H9 (cell line): ENCODE data around the gene FAIM2. TPM values are rescaled to one million over a fixed set of nuclear protein-coding genes. Genes with fewer than 3 reads are reported as not detected.

Experiments
- DNase-seq: peaks from one replicate; pipeline ENCODE4 v3.0.0-alpha.2; 2017
- H2AFZ ChIP-seq: one replicate; pipeline ENCODE4 v1.6.1; 2013; ENCODE audit warnings: mild to moderate bottlenecking, low read length, control low read depth, moderate library complexity
- H2AK5ac ChIP-seq: 2 replicates; pipeline ENCODE4 v1.6.1; 2013; ENCODE audit warnings: low read length, control low read depth, mixed read lengths; ENCODE audit not compliant: insufficient read length
- H2BK120ac ChIP-seq: one replicate; pipeline ENCODE4 v1.6.1; 2013; ENCODE audit warnings: low read depth, mild to moderate bottlenecking, low read length, control low read depth, inconsistent platforms; ENCODE audit not compliant: poor library complexity, severe bottlenecking
- H2BK12ac ChIP-seq: 2 replicates; pipeline ENCODE4 v1.6.1; 2013; ENCODE audit warnings: low read length, control low read depth, mixed read lengths, low read depth; ENCODE audit not compliant: insufficient read length
- H2BK15ac ChIP-seq: 2 replicates; pipeline ENCODE4 v1.6.1; 2013; ENCODE audit warnings: low read depth, low read length, control low read depth
- H2BK20ac ChIP-seq: one replicate; pipeline ENCODE4 v1.6.1; 2013; ENCODE audit warnings: low read depth, mild to moderate bottlenecking, low read length, control low read depth, inconsistent platforms; ENCODE audit not compliant: poor library complexity, severe bottlenecking
- H2BK5ac ChIP-seq: 2 replicates; pipeline ENCODE4 v1.6.1; 2013; ENCODE audit warnings: low read length, control low read depth, mixed read lengths; ENCODE audit not compliant: insufficient read length
- H3K14ac ChIP-seq: 2 replicates; pipeline ENCODE4 v1.6.1; 2013; ENCODE audit warnings: low read length, control low read depth; ENCODE audit not compliant: insufficient read depth
- H3K18ac ChIP-seq: 2 replicates; pipeline ENCODE4 v1.6.1; 2013; ENCODE audit warnings: low read depth, mild to moderate bottlenecking, mixed read lengths, low read length, control low read depth; ENCODE audit not compliant: insufficient read length
- H3K23ac ChIP-seq: 2 replicates; pipeline ENCODE4 v1.6.1; 2013; ENCODE audit warnings: low read length, control low read depth, mixed read lengths, low read depth; ENCODE audit not compliant: insufficient read length
- H3K23me2 ChIP-seq: 2 replicates; pipeline ENCODE4 v1.6.1; 2013; ENCODE audit warnings: low read depth, mild to moderate bottlenecking, mixed read lengths, low read length, control low read depth; ENCODE audit not compliant: insufficient read length, poor library complexity, severe bottlenecking
- H3K27ac ChIP-seq: 2 replicates; pipeline ENCODE4 v1.5.1; 2013; ENCODE audit warnings: low read length, control low read depth, mixed read lengths, low read depth; ENCODE audit not compliant: insufficient read length
- H3K27me3 ChIP-seq: 2 replicates; pipeline ENCODE4 v1.6.1; 2013; ENCODE audit warnings: low read length, control low read depth, inconsistent platforms; ENCODE audit not compliant: insufficient read depth
- H3K4ac ChIP-seq: 2 replicates; pipeline ENCODE4 v1.6.1; 2013; ENCODE audit warnings: low read depth, mild to moderate bottlenecking, control low read depth, inconsistent platforms, low read length, moderate library complexity
- H3K4me1 ChIP-seq: 2 replicates; pipeline ENCODE4 v1.6.1; 2013; ENCODE audit warnings: low read length, control low read depth, inconsistent platforms; ENCODE audit not compliant: insufficient read depth
- H3K4me2 ChIP-seq: 2 replicates; pipeline ENCODE4 v1.6.1; 2013; ENCODE audit warnings: low read length, control low read depth, mixed read lengths; ENCODE audit not compliant: insufficient read length, insufficient read depth
- H3K56ac ChIP-seq: 2 replicates; pipeline ENCODE4 v1.6.1; 2013; ENCODE audit warnings: low read depth, mild to moderate bottlenecking, mixed read lengths, low read length, control low read depth; ENCODE audit not compliant: insufficient read length
- H3K79me1 ChIP-seq: 2 replicates; pipeline ENCODE4 v1.6.1; 2013; ENCODE audit warnings: low read depth, mild to moderate bottlenecking, moderate library complexity, low read length, control low read depth, inconsistent platforms; ENCODE audit not compliant: insufficient read depth, poor library complexity, severe bottlenecking
- H3K79me2 ChIP-seq: 2 replicates; pipeline ENCODE4 v1.6.1; 2013; ENCODE audit warnings: low read length, control low read depth, inconsistent platforms; ENCODE audit not compliant: insufficient read depth
- H3K9ac ChIP-seq: 2 replicates; pipeline ENCODE4 v1.6.1; 2013; ENCODE audit warnings: low read length, control low read depth, mixed read lengths; ENCODE audit not compliant: insufficient read length; ENCODE audit errors: extremely low read depth
- H3K9me3 ChIP-seq: one replicate; pipeline ENCODE4 v1.6.1; 2013; ENCODE audit warnings: low read depth, low read length, inconsistent platforms; ENCODE audit not compliant: control insufficient read depth
- H3T11ph ChIP-seq: one replicate; pipeline ENCODE4 v1.6.1; 2013; ENCODE audit warnings: mild to moderate bottlenecking, low read length, control low read depth, inconsistent platforms
- H4K20me1 ChIP-seq: one replicate; pipeline ENCODE4 v1.6.1; 2013; ENCODE audit not compliant: control insufficient read depth, insufficient read length, insufficient read depth
- H4K5ac ChIP-seq: 2 replicates; pipeline ENCODE4 v1.6.1; 2013; ENCODE audit warnings: low read depth, mild to moderate bottlenecking, mixed read lengths, low read length, control low read depth; ENCODE audit not compliant: insufficient read length
- H4K8ac ChIP-seq: replicated peaks from 2 replicates; pipeline ENCODE4 v1.6.1; 2013; ENCODE audit warnings: low read length, control low read depth, mixed read lengths, low read depth; ENCODE audit not compliant: insufficient read length
- H4K91ac ChIP-seq: 2 replicates; pipeline ENCODE4 v1.6.1; 2013; ENCODE audit warnings: low read depth, mild to moderate bottlenecking, moderate library complexity, mixed read lengths, low read length, control low read depth; ENCODE audit not compliant: insufficient read length
- H3K27ac Mint-ChIP-seq, 3 experiments: 2 replicates in 2 of 3; 3 replicates in 1 of 3; pipeline ENCODE4 v1.8.0; 2020 to 2021; ENCODE audit warnings: mixed read lengths in 3 of 3, mild to moderate bottlenecking in 1 of 3, moderate library complexity in 1 of 3
- H3K27me3 Mint-ChIP-seq: 2 replicates; pipeline ENCODE4 v1.8.0; 2021; ENCODE audit warnings: low read depth, mild to moderate bottlenecking, moderate library complexity, mixed read lengths
- H3K36me3 Mint-ChIP-seq, 3 experiments: 2 replicates in 2 of 3; 3 replicates in 1 of 3; pipeline ENCODE4 v1.8.0; 2020 to 2021; ENCODE audit warnings: low read depth in 3 of 3, mixed read lengths in 3 of 3; ENCODE audit not compliant: insufficient read depth in 1 of 3
- H3K4me1 Mint-ChIP-seq, 2 experiments: 2 replicates each; pipeline ENCODE4 v1.8.0; 2020; ENCODE audit warnings: mixed read lengths in 2 of 2
- H3K4me3 Mint-ChIP-seq, 2 experiments: 2 replicates in 1 of 2; 3 replicates in 1 of 2; pipeline ENCODE4 v1.8.0; 2020 to 2021; ENCODE audit warnings: mild to moderate bottlenecking in 2 of 2, mixed read lengths in 2 of 2, moderate library complexity in 1 of 2
- H3K9me3 Mint-ChIP-seq, 2 experiments: 2 replicates in 1 of 2; 3 replicates in 1 of 2; pipeline ENCODE4 v1.8.0; 2020; ENCODE audit warnings: mild to moderate bottlenecking in 2 of 2, mixed read lengths in 2 of 2, moderate library complexity in 1 of 2
- CTCF ChIP-seq: fragments of 200-600 bp; sonication (generic); conservative IDR thresholded peaks from 3 replicates; pipeline ENCODE4 v1.8.0; 2021; ENCODE audit warnings: antibody characterized with exemption, mild to moderate bottlenecking
- WGBS: extraction: QIAGEN DNeasy Blood & Tissue Kit; methylation state at CpG from one replicate; pipeline ENCODE4 v1.1.7; 2013; ENCODE audit warnings: missing lambda C conversion rate, low lambda C conversion rate, mixed read lengths; ENCODE audit not compliant: insufficient read length; ENCODE audit errors: extremely low coverage; 5-methylcytosine and 5-hydroxymethylcytosine counted together
- total RNA-seq: library from RNA; stranded (reverse); gene quantifications from 2 replicates; pipeline ENCODE4 v1.2.1, GENCODE V29; 2021

FAIM2 gene
- total RNA-seq, 1 experiment from 2014 or later, result 0.42 TPM

GRCh38 chr12:49944718-49945117, 41.0 kb upstream of the FAIM2 start:
- no CpG with 5 or more reads among the region's 3 CpGs for WGBS
- H3K23me2 ChIP-seq, result peaks cover 5% of the 10 kb centered on the region
- no peak overlapping the region for H2AK5ac ChIP-seq
- TF ChIP-seq CTCF, result no peak
- no peaks in the 10 kb centered on the region for H3K9me3 ChIP-seq
- H4K20me1 ChIP-seq, result no peaks in the 10 kb centered on the region
- H3K79me2 ChIP-seq, result no peaks in the 10 kb centered on the region
- H3K27me3 ChIP-seq, result no peaks in the 10 kb centered on the region
- H4K5ac ChIP-seq, result no peak overlapping the region
- H2BK5ac ChIP-seq, result no peak overlapping the region
- no peak overlapping the region for H4K91ac ChIP-seq
- Mint-ChIP-seq H3K9me3 (no peaks in the 10 kb centered on the region), H3K27me3 (peaks cover 27% of the 10 kb centered on the region), H3K4me1 (peaks cover 41 to 60% of the 10 kb centered on the region in 2 experiments), H3K27ac (no peak overlapping the region), H3K36me3 (no peaks in the 10 kb centered on the region), H3K4me3 (no peak overlapping the region)
- no peaks in the 10 kb centered on the region for H3K79me1 ChIP-seq
- DNase-seq, result no peak
- no peak overlapping the region for H2AFZ ChIP-seq
- no peak overlapping the region for H3K23ac ChIP-seq
- H4K8ac ChIP-seq, result no peak overlapping the region
- no peak overlapping the region for H3T11ph ChIP-seq
- H3K4me2 ChIP-seq, result no peak overlapping the region
- no peak overlapping the region for H3K18ac ChIP-seq
- H3K27ac ChIP-seq, result no peak overlapping the region
- H3K9ac ChIP-seq, result no peak overlapping the region
- H3K4me1 ChIP-seq, result no peaks in the 10 kb centered on the region; the same call in 1 of the 2 replicates
- H3K14ac ChIP-seq, result no peak overlapping the region
- H3K56ac ChIP-seq, result no peak overlapping the region
- H3K4ac ChIP-seq, result no peak overlapping the region
- H2BK20ac ChIP-seq, result no peak overlapping the region
- H2BK15ac ChIP-seq, result no peak overlapping the region
- no peak overlapping the region for H2BK12ac ChIP-seq
- no peak overlapping the region for H2BK120ac ChIP-seq
